ENCODE results near the gene TMEM72.

TMEM72 gene

GRCh38 chr10:44890696-44891563 lies 20.2 kb upstream of the TMEM72 start:
- no peak for DNase-seq

DNA sequence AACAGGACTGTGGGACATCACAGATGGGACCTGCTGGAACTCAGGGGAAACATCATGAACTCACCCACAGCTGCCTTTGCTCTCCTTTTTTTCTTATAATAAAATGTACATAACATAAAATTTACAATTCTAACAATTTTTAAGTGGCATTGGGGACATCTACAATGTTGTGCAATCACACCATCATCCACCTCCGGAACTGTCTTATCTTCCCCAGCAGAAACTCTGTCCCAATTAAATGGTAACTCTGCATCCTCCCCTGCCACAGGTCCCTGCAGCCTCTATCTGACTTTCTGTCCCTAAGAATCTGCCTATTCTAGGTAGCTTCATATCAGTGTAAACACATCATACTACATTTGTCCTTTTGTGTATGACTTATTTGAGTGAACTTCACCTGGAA lies 19.4 kb upstream of the TMEM72 start:
- DNase-seq: no peak

DNA sequence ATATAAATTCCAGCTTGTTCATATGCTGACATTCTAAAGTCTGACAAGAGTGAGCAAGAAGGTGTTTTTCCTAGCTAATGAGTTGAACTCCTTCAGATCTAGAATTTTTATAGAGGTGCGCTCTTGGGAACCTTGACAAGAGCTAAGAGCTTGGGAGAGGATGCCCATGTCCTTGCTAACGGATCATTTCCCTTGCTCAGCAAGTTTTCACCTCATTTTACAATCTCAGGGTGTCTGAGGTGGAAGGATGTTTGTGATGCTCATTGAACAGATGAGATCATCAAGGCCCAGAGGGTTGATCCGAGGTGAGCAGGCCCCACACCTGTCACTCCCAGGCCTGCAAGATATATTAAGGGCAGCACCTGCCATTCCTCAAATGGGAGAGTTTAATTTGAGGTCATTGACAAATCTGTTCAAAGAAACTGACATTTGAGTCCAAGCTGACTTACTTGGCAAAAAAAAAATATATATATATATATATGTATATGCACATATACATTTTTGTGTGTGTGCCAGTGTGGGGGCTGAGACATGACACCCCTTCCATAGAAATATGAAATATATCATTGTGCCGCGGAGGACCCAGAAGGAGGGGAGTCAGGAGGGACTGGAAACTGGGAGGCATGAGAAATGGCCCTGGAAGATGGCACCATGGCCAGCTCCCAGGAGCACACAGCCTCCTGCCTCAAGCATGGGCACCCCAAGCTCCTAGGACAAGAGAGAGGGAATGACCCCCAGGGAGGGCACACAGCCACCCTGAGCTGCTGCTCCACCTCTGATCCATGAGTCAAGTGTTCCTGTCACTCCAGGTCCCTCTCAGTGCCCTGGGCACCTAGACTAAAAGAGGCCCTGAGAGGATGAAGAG lies 17.3 kb upstream of the TMEM72 start:
- no peak for DNase-seq

GRCh38 chr10:44894691-44895090 lies 16.4 kb upstream of the TMEM72 start:
- no peak for DNase-seq

DNA sequence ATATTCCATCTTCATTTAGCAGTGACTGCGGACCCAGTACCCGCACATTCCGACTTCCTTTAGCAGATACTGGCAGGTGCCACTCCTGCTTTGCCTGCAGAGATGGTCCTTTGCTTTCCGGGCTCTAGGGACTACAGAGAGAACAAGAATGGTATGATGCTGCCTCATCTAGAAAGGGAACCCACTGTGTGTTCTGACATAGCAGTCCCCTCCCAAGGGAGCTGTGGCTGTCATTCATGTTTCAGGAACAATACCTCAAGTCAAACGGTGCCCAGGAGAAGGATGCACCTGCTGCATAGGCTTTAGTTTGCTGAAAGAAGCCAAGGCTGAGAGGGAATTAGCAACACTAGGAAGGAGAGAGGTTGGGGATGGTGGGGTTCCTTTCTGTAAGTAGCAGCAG lies 15.9 kb upstream of the TMEM72 start:
- DNase-seq: no peak

- no peak for DNase-seq
Measured at GRCh38 chr10:44897049-44897448, 14.1 kb upstream of the TMEM72 start.

GRCh38 chr10:44898665-44899064 lies 12.5 kb upstream of the TMEM72 start:
- DNase-seq: no peak

- DNase-seq: no peak
Measured at GRCh38 chr10:44899450-44900080, 11.6 kb upstream of the TMEM72 start.

DNA sequence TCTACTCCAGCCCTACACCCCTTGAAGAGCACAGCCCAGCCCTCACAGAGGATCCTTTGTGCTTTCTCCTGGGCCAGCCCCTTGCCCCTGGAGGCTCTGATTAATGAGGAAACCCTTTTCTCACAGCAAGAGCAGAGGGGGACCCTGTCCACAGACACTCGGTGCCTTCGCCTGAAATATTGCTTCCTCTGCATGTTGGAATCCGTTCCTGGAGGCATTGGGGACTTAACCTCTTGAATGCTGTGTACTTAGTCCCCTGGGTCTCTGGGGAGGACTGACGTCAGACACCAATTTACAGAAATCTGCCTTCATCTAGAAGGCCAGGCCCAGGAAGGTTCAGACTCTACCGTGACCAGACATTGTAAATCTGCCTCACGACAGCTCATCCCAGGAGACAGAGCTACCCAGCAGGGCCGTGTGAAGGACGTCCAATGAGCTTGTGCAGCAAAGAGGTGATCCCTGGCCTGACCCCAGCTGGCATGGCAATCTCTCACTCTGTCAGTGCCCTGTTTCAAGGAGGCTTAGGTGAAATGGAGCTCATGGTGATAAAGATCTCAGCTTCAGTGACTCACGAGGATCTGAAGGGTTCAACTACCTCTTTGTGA lies 8.1 kb upstream of the TMEM72 start:
- peak; percentile 58 for DNase-seq

DNA sequence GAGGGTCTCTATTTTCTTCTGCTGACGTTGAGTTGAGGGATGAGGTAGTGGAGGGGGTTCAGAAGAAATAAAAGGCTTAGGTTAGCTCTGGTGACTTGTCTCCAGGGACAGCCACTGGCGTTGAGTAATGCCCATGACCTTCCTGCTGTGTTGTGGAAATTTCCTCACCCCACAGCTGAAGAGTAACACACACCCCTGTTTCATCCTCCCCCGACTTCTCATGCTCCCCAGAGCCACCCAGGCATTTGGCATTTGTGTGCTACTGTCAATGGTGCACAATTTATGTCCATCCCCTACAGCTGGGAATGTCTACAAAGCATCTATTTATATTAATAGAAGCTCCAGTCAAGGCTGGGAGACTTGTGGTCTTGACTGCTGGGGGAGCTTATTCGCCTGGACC lies 4.7 kb upstream of the TMEM72 start:
- no peak for DNase-seq

DNA sequence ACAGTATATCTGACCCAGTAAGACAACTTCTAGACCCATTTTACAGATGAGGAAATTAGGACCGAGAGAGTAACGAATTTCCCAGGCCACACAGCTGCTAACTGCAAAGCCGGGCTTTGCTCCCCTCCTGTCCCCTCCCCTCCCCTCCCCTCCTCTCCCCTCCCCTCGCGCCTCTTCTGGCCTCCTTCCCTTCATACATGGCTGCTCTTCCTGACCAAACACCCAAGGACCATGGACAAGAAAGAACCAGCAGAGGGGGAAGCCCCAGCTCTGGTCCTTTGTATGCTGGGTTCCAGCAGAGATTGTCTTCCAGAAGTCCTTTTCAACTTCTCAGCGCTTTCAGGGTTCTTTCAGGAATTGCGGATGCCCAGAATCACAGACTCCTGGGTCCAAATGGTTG lies 3.6 kb upstream of the TMEM72 start:
- no peak for DNase-seq

DNA sequence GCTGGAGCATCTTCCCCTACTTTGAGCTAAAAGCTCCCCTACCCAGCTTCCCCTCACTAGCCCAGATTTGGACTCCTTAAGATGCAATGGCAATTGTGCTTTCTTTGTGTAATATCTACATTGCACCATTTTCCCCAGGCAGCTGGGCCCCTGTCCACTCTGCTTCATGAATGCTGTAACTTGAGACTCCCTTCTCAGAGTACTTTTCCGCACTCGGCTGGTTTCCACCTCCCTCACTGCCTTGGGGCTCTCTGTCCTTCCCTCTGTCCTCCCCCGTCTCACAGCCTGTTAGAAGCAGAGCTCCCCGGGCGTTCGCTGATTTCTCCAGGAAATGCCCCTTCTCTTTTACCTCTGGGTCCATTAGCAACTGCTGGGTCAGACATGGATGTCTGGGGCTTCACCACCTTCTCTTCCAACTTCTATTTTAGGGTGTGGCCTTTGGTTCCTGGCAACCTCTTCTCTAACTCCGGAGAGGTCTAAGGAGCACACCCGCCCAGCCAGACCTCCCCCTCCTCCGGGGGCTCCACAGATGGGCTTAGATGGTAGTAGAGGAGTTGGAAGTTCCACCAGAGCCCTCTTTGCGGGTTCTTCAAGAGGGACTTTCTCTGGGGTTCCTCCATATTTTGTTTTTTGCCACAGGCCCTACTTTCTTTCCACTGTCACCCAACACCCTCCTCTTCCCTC lies 2.9 kb upstream of the TMEM72 start:
- no peak for DNase-seq

- peak; percentile 70 for DNase-seq
Measured at GRCh38 chr10:44908936-44909630, 2.1 kb upstream of the TMEM72 start.

GRCh38 chr10:44909910-44910309 lies 1.2 kb upstream of the TMEM72 start:
- no peak for DNase-seq

GRCh38 chr10:44910602-44911001 lies 535 bp upstream of the TMEM72 start:
- DNase-seq: no peak

- no peak for DNase-seq
Measured at GRCh38 chr10:44911951-44912350, 814 bp downstream of the TMEM72 start.

DNA sequence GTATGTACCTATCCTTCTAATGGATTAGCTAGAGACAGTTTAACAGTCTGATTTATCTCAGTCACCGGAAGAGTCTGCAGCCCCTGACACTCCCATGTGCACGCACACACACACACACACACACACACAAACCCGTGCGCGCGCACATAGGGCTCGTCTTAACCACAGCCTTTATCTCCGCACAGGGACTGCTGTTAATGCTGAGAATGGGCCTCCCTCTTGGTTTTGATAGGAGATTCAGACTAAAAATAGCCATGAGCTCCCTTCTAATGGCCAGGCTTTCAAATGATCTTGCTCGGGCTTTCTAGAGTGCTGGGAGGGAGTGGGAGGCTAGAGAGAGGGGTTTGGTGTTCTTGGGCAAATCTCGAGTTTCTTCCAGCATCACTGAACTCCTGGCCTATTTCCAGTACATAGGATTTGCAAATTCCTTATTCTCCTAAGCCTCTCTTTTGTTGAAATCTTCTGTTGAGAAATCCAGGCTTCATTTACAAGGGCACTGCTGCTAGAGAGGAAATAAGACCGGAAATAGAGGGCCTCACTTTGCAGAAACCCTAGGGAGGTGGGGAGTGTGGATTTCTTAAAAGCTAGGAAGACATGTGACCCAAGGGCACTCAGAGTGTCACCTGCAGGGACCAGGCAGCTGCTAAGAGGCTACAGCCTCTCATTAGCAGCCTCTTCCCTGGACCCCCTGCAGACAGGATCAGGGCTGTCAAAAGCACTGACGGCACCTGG lies 2.4 kb downstream of the TMEM72 start:
- DNase-seq: no peak

GRCh38 chr10:44914891-44915290 lies 3.8 kb downstream of the TMEM72 start:
- DNase-seq: no peak

- DNase-seq: no peak
Measured at GRCh38 chr10:44916429-44916828, 5.3 kb downstream of the TMEM72 start.

- DNase-seq: no peak
Measured at GRCh38 chr10:44917848-44918247, 6.7 kb downstream of the TMEM72 start.

DNA sequence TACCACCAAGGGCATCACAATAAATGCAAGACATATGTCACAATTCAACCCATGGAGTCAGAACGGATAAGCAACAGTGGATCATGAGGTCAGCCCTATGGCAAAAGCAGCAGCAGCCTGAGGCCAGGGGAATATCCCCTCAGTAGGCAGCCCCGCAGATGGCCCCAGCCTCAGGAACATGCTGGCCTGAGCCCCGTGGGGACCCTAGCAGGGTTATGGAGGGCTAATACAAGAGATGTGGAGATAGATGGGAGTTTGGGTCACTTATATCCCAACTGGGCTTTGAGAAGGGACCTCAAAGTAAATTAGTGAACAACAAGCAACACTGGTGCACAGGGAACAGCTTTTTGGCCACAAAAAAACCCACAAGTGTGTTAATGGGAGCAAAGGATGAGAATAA lies 9.1 kb downstream of the TMEM72 start:
- no peak for DNase-seq

All from SHP77 treated with DMSO at 0.1 percent for 48 hours (cell line).